ENCODE results near the gene IL22.

GRCh38 chr12:68242777-68243176 lies 10.6 kb downstream of the IL22 start:
- no peak for TF ChIP-seq CTCF (IDR thresholded peaks at IDR 0.05)
- TF ChIP-seq POLR2AphosphoS5 (IDR thresholded peaks at IDR 0.05): no peak
- no peak for TF ChIP-seq POLR2A (IDR thresholded peaks at IDR 0.05)
- no peak for TF ChIP-seq EP300 (IDR thresholded peaks at IDR 0.05)
